Activated CD4-positive, alpha-beta T cell treated with anti-CD3 and anti-CD28 coated beads, Interleukin-2, Interleukin-4, amounts not matched to agents 100 ng/mL and 50 ng/mL, durations not matched to agents 16 hours and 8 hours (primary cell): Measurements from ENCODE around the gene B4GALNT2.
A peak's percentile ranks its signal among the peaks of the same experiment; 100 is the strongest.
"Not testable (repeated sequence)": the region's sequence is repeated elsewhere in the genome, so short reads cannot be mapped to it uniquely, and the experiment has no call there.

Source experiments
- DNase-seq: peaks from one replicate; pipeline ENCODE4 v3.0.0-alpha.2; 2020; ENCODE audit warnings: low spot score

The B4GALNT2 gene

GRCh38 chr17:49180998-49181635 is 48.5 kb downstream of the B4GALNT2 start:
- DNase-seq, result no peak

- DNase-seq, result no peak
These were observed 50.8 kb downstream of the B4GALNT2 start for GRCh38 chr17:49183341-49183740.

GRCh38 chr17:49183801-49184200 is 51.2 kb downstream of the B4GALNT2 start:
- no peak for DNase-seq

GRCh38 chr17:49184522-49184921 is 52.0 kb downstream of the B4GALNT2 start:
- DNase-seq, result not testable (repeated sequence)

GRCh38 chr17:49185381-49185780 is 52.8 kb downstream of the B4GALNT2 start:
- not testable (repeated sequence) for DNase-seq

GRCh38 chr17:49187301-49187700 is 54.7 kb downstream of the B4GALNT2 start:
- DNase-seq, result no peak

GRCh38 chr17:49190932-49191331 is 58.4 kb downstream of the B4GALNT2 start:
- no peak for DNase-seq

GRCh38 chr17:49191409-49191916 is 58.9 kb downstream of the B4GALNT2 start:
- peak; percentile 81 for DNase-seq

GRCh38 chr17:49191917-49192741 is 59.6 kb downstream of the B4GALNT2 start:
- peak; percentile 94 for DNase-seq

GRCh38 chr17:49193513-49194296 is 61.1 kb downstream of the B4GALNT2 start:
- DNase-seq, result peak; percentile 34

GRCh38 chr17:49194297-49194607 is 61.7 kb downstream of the B4GALNT2 start:
- DNase-seq, result no peak

- peak; percentile 36 for DNase-seq
These were observed 63.2 kb downstream of the B4GALNT2 start for GRCh38 chr17:49195751-49196150.

GRCh38 chr17:49196520-49196919 is 64.0 kb downstream of the B4GALNT2 start:
- DNase-seq, result no peak

GRCh38 chr17:49197346-49197998 is 64.9 kb downstream of the B4GALNT2 start:
- no peak for DNase-seq

GRCh38 chr17:49198211-49198610 is 65.6 kb downstream of the B4GALNT2 start:
- no peak for DNase-seq

GRCh38 chr17:49200423-49201083 is 68.0 kb downstream of the B4GALNT2 start:
- no peak for DNase-seq

- DNase-seq, result no peak
These were observed 68.9 kb downstream of the B4GALNT2 start for GRCh38 chr17:49201481-49201927.

GRCh38 chr17:49203796-49204195 is 71.2 kb downstream of the B4GALNT2 start:
- no peak for DNase-seq

- DNase-seq, result no peak
These were observed 71.9 kb downstream of the B4GALNT2 start for GRCh38 chr17:49204516-49204915.

- DNase-seq, result no peak
These were observed 76.5 kb downstream of the B4GALNT2 start for GRCh38 chr17:49209061-49209571.
